ENCODE data around the gene PTPN11.

GRCh38 chr12:112518365-112518735 lies 99.6 kb downstream of the PTPN11 start:
- TF ChIP-seq EZH2phosphoT487 (IDR thresholded peaks at IDR 0.05; ENCODE audit: borderline replicate concordance, low read length) = no peak
- no peak for TF ChIP-seq CTCF (conservative IDR thresholded peaks at IDR 0.05; ENCODE audit: low read depth, low read length)

Data from PC-3 (cell line).